ENCODE results near the gene ARCN1.

The ARCN1 gene

GRCh38 chr11:118604566-118604965 lies 32.4 kb downstream of the ARCN1 start:
- TF ChIP-seq PAX5 (IDR thresholded peaks at IDR 0.05; ENCODE audit: insufficient read depth, low read length, severe bottlenecking) = no peak
- no peak for TF ChIP-seq POLR2AphosphoS5 (IDR thresholded peaks at IDR 0.05; ENCODE audit: low read depth, low read length)
- no peak for TF ChIP-seq POU2F2 (IDR thresholded peaks at IDR 0.05; ENCODE audit: low read depth, low read length)
- TF ChIP-seq SPI1 (IDR thresholded peaks at IDR 0.05; ENCODE audit: low read depth, low read length) = no peak
- no peak for TF ChIP-seq POLR2A (IDR thresholded peaks at IDR 0.05; ENCODE audit: low read depth, low read length)
- no peak for TF ChIP-seq TAF1 (IDR thresholded peaks at IDR 0.05; ENCODE audit: low read depth, low read length)
- FAIRE-seq = no peak
- no peak for DNase-seq (ENCODE audit: insufficient read length, low spot score)

DNA sequence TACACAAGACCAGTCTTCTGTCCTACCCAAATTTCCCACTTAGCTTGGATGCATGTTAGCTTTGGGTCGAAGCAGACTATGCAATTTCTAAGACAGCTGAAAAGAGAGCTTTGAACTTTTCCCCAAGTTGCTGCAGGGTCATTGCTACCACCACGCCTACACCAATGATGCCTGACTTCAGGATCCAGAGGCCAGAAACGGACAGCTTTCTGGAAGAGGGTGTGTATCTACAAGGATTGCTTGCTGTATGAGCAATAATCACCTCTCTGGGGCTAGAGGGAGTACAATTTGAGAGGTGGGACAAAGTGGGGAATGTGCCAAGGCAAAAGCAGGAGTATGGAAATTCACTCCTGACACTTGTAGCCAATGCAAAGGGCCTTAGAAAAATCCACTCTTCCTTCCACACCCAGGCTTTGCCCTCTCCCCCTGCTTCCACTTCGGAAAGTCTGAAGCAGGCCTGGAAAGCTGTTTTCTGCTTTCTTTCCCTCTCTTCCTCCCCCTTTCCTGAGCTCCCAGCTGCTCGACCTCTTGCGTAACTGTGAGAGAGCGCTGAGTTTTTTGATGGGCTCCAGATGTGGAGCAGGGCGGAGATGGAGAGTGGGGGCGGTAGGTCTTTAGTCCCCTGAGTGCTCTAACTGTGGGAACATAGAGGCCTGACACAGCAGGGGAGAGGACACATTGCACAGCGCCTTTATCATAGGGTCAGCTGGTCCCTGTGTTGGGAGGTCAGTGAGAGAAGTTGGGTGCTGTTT lies 33.1 kb downstream of the ARCN1 start:
- no peak for TF ChIP-seq TAF1 (IDR thresholded peaks at IDR 0.05; ENCODE audit: low read depth, low read length)
- TF ChIP-seq PAX5 (IDR thresholded peaks at IDR 0.05; ENCODE audit: insufficient read depth, low read length, severe bottlenecking) = no peak
- no peak for TF ChIP-seq SPI1 (IDR thresholded peaks at IDR 0.05; ENCODE audit: low read depth, low read length)
- TF ChIP-seq POU2F2 (IDR thresholded peaks at IDR 0.05; ENCODE audit: low read depth, low read length) = no peak
- no peak for TF ChIP-seq POLR2A (IDR thresholded peaks at IDR 0.05; ENCODE audit: low read depth, low read length)
- no peak for TF ChIP-seq POLR2AphosphoS5 (IDR thresholded peaks at IDR 0.05; ENCODE audit: low read depth, low read length)
- DNase-seq (ENCODE audit: insufficient read length, low spot score) (no peak), FAIRE-seq (no peak)

DNA sequence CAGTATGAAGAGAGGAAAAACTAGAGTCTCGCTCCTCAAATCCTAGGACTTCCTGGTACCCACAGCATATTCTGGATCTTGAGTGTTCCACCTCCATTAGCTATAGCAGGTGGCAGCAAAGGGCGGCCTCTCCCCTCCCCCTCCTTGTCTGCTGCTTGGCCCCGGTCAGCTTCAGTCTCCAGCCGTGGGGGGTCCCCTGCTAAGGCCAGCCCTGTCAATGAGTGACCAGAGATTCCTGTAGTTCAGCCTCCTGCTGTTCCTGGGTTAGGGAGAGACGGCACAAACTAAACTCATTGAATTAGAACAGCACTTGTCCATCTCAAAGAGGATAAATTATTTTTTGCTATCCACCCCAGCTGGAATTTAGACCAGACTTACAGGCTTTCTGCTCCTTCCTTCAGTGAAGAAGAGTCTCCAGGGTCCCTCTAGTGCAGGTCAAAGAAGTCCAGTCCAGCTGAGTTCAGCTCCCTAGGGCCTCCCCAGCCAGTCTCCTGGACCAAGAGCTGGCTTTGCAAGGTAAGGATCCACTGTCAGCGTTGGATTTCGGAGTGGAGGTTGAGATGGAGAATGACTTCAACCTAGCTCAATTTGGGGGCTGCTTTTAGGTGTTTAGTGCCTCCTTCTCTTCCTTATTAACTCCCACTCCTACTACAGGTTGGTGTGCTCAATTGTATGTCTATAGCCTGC lies 34.1 kb downstream of the ARCN1 start:
- TF ChIP-seq PAX5 (IDR thresholded peaks at IDR 0.05; ENCODE audit: insufficient read depth, low read length, severe bottlenecking) = no peak
- no peak for TF ChIP-seq TAF1 (IDR thresholded peaks at IDR 0.05; ENCODE audit: low read depth, low read length)
- DNase-seq (ENCODE audit: insufficient read length, low spot score) (no peak), FAIRE-seq (no peak)

- no peak for DNase-seq (ENCODE audit: insufficient read length, low spot score)
- FAIRE-seq = no peak
- TF ChIP-seq PAX5 (IDR thresholded peaks at IDR 0.05; ENCODE audit: insufficient read depth, low read length, severe bottlenecking) = no peak
- TF ChIP-seq SPI1 (IDR thresholded peaks at IDR 0.05; ENCODE audit: low read depth, low read length) = no peak
- TF ChIP-seq TAF1 (IDR thresholded peaks at IDR 0.05; ENCODE audit: low read depth, low read length) = no peak
- no peak for TF ChIP-seq POU2F2 (IDR thresholded peaks at IDR 0.05; ENCODE audit: low read depth, low read length)
- TF ChIP-seq POLR2A (IDR thresholded peaks at IDR 0.05; ENCODE audit: low read depth, low read length) = no peak
- TF ChIP-seq POLR2AphosphoS5 (IDR thresholded peaks at IDR 0.05; ENCODE audit: low read depth, low read length) = no peak
Measured at GRCh38 chr11:118606844-118607228, 34.6 kb downstream of the ARCN1 start.

DNA sequence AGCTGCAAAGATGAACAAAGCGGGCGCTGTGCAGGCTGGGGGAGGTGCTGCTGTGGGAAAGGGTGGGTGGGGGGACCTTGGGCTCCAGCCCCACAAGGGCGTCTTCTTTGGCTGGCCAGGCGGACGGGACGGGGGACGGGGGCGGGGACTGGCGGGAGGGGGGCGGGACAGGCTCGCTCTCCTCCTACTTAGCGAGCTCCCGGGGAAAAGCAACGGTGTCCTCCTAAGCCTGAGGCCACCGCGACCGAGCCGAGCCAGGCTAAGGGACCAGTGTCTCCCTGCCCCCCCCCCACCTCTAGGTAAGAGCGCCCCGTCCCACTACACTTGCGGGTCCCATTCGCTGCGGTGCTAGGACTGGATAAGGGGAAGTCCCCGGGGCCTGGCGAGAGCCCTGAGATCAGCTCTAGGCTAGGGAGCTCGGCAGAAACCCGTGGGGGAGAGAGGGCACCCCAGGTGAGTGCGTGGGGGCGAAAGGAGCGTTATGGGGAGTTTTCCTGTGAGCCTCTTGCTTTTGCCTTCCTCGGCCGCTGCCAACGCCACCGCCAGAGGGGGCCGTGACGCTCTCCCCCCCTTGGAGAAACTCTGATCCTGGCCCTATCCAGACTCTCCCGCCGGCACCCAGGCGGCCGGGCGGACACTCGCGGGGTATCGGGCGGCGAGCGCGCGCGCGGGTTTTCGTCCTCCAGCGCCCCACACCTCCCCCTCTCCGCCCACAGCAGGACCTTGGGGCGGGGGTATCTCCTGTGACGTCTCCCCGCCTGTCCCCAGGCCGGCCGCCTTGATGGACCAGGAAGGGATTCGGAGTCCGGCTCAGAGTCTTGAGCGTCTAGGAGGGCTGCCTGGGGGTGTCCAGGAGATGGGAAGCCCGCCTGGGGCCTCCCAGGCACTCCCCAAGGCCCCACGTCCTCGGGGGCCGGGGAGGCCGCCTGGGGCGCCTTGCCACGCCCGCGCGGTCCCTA lies 35.5 kb downstream of the ARCN1 start, which contains the start of gene PHLDB1:
Gene PHLDB1 (plus strand): TSS at position 215 of the 959 bp plus-strand sequence. CDS start 6,222 bp downstream, outside the sequence.
- no peak for FAIRE-seq

GRCh38 chr11:118608360-118609227 lies 36.4 kb downstream of the ARCN1 start:
- TF ChIP-seq PAX5 (IDR thresholded peaks at IDR 0.05; ENCODE audit: insufficient read depth, low read length, severe bottlenecking) (no peak), TAF1 (IDR thresholded peaks at IDR 0.05; ENCODE audit: low read depth, low read length) (no peak), POLR2AphosphoS5 (IDR thresholded peaks at IDR 0.05; ENCODE audit: low read depth, low read length) (no peak), SPI1 (IDR thresholded peaks at IDR 0.05; ENCODE audit: low read depth, low read length) (no peak), POU2F2 (IDR thresholded peaks at IDR 0.05; ENCODE audit: low read depth, low read length) (no peak), POLR2A (IDR thresholded peaks at IDR 0.05; ENCODE audit: low read depth, low read length) (no peak)
- peak; percentile 97 for FAIRE-seq
- no peak for DNase-seq (ENCODE audit: insufficient read length, low spot score)

More for the DNA sequence above, 35.5 kb downstream of the ARCN1 start, which contains the start of gene PHLDB1:
- TF ChIP-seq PAX5 (IDR thresholded peaks at IDR 0.05; ENCODE audit: insufficient read depth, low read length, severe bottlenecking) (no peak), POLR2AphosphoS5 (IDR thresholded peaks at IDR 0.05; ENCODE audit: low read depth, low read length) (no peak), POLR2A (IDR thresholded peaks at IDR 0.05; ENCODE audit: low read depth, low read length) (no peak), TAF1 (IDR thresholded peaks at IDR 0.05; ENCODE audit: low read depth, low read length) (no peak), POU2F2 (IDR thresholded peaks at IDR 0.05; ENCODE audit: low read depth, low read length) (no peak), SPI1 (IDR thresholded peaks at IDR 0.05; ENCODE audit: low read depth, low read length) (no peak)
- DNase-seq (ENCODE audit: insufficient read length, low spot score) = no peak

GRCh38 chr11:118609380-118610224 lies 37.4 kb downstream of the ARCN1 start:
- DNase-seq (ENCODE audit: insufficient read length, low spot score) (no peak), FAIRE-seq (peak; percentile 16)

More at GRCh38 chr11:118609380-118610224, 37.4 kb downstream of the ARCN1 start:
- TF ChIP-seq POU2F2 (IDR thresholded peaks at IDR 0.05; ENCODE audit: low read depth, low read length) = no peak
- no peak for TF ChIP-seq POLR2A (IDR thresholded peaks at IDR 0.05; ENCODE audit: low read depth, low read length)
- TF ChIP-seq SPI1 (IDR thresholded peaks at IDR 0.05; ENCODE audit: low read depth, low read length) = no peak
- no peak for TF ChIP-seq PAX5 (IDR thresholded peaks at IDR 0.05; ENCODE audit: insufficient read depth, low read length, severe bottlenecking)
- no peak for TF ChIP-seq POLR2AphosphoS5 (IDR thresholded peaks at IDR 0.05; ENCODE audit: low read depth, low read length)
- no peak for TF ChIP-seq TAF1 (IDR thresholded peaks at IDR 0.05; ENCODE audit: low read depth, low read length)
